Measurements from ENCODE around the gene CTDSP1. TPM values are rescaled to one million over a fixed set of nuclear protein-coding genes. Genes with fewer than 3 reads are reported as not detected.
A peak's percentile ranks its signal among the peaks of the same experiment; 100 is the strongest.

CTDSP1 gene
- total and polyA plus RNA-seq, 2 donors (not counting 1 experiment from before 2014, with no cell fraction given): 99.8 to 207 TPM

GRCh38 chr2:218405086-218405745, 5.5 kb downstream of the CTDSP1 start:
- Histone ChIP-seq H3K4me2 (replicated peaks; ENCODE audit: low read depth, low read length, poor library complexity, severe bottlenecking) (peak overlapping the region; percentile 96), H3K27ac (ENCODE audit: low read length in 2 of 2) (peak overlapping the region; percentile 55 to 78), H3K79me2 (ENCODE audit: control insufficient read depth, insufficient read depth, low read length) (peaks cover 16% of the 10 kb centered on the region), H3K36me3 (replicated peaks in 1 of 2; ENCODE audit: control extremely low read depth in 1 of 2, control insufficient read depth in 1 of 2, extremely low read depth in 1 of 2, insufficient read depth in 2 of 2, low read length in 1 of 2) (peaks cover 2 to 33% of the 10 kb centered on the region in 2 experiments), H4K20me1 (ENCODE audit: control insufficient read depth, insufficient read depth, low read length, poor library complexity, severe bottlenecking) (peaks cover 39% of the 10 kb centered on the region), H3K9me3 (ENCODE audit: control extremely low read depth in 1 of 3, control insufficient read depth in 2 of 3, insufficient read depth in 1 of 3, low read length in 2 of 3) (no peaks in the 10 kb centered on the region), H3K4me3 (ENCODE audit: control extremely low read depth in 1 of 5, extremely low read depth in 1 of 5, insufficient read depth in 1 of 5, low read depth in 2 of 5, low read length in 4 of 5) (peak overlapping the region in 2 of 5 experiments; percentile 41 to 72), H2AFZ (ENCODE audit: insufficient read depth, low read depth, low read length, poor library complexity, severe bottlenecking) (no peak overlapping the region), H3K4me1 (ENCODE audit: control insufficient read depth in 2 of 2, insufficient read depth in 2 of 2, low read length in 2 of 2) (peaks cover 34 to 54% of the 10 kb centered on the region in 2 donors), H3K9ac (ENCODE audit: low read length) (peak overlapping the region; percentile 59), H3K27me3 (replicated peaks in 1 of 4; ENCODE audit: control extremely low read depth in 1 of 4, control insufficient read depth in 3 of 4, insufficient read depth in 4 of 4, low read length in 3 of 4) (no peaks in the 10 kb centered on the region)
- intact Hi-C loops (cut with micrococcal nuclease): no loop called here
- DNase-seq (no peak), ATAC-seq (ENCODE audit: low read depth) (no peak)
- peaks cover 51% of the 10 kb centered on the region for H3K4me1 Mint-ChIP-seq
- H3K9me3 Mint-ChIP-seq (ENCODE audit: insufficient read depth): no peaks in the 10 kb centered on the region
- TF ChIP-seq EZH2 (IDR thresholded peaks at IDR 0.05; ENCODE audit: borderline replicate concordance, insufficient read depth, low read depth, low read length, poor library complexity, severe bottlenecking) (no peak), CTCF (IDR thresholded peaks at IDR 0.05) (no peak)
- ChIA-PET CTCF (interaction anchor here (0.5 to 2.1 kb wide), 4 partner anchors 8 to 114 kb away, joined by 3 to 9 read pairs (median 4); no protein-coding TSS in a partner anchor), POLR2A (interaction anchor here (0.7 to 1.2 kb wide), 2 partner anchors 9 to 132 kb away, joined by 3 to 4 read pairs; no protein-coding TSS in a partner anchor)
- H3K27me3 Mint-ChIP-seq: no peaks in the 10 kb centered on the region
- H3K27ac Mint-ChIP-seq: peak overlapping the region; percentile 89
- peak overlapping the region; percentile 88 for H3K4me3 Mint-ChIP-seq
- no CpG with 5 or more reads among the region's 8 CpGs for WGBS (ENCODE audit: insufficient coverage)

- H3K4me3 ChIP-seq (ENCODE audit: control extremely low read depth in 1 of 5, extremely low read depth in 1 of 5, insufficient read depth in 1 of 5, low read depth in 2 of 5, low read length in 4 of 5): peak overlapping the region in 4 of 5 experiments; percentile 41 to 72 (median 56)
- no peaks in the 10 kb centered on the region for H3K27me3 Mint-ChIP-seq
- WGBS (ENCODE audit: insufficient coverage): 9% methylated on average over 11 of the region's 15 CpGs
- ATAC-seq (ENCODE audit: low read depth) (no peak), DNase-seq (no peak)
- ChIA-PET POLR2A (interaction anchor here (0.7 to 1.2 kb wide), 3 partner anchors 10 to 113 kb away, joined by 3 to 5 read pairs (median 3); partner anchors contain the start of gene TMBIM1), CTCF (interaction anchor here (1.0 to 2.1 kb wide), 4 partner anchors 10 to 187 kb away, joined by 3 to 9 read pairs (median 4); no protein-coding TSS in a partner anchor)
- H3K4me1 Mint-ChIP-seq: peaks cover 51% of the 10 kb centered on the region
- peak overlapping the region; percentile 89 for H3K27ac Mint-ChIP-seq
- H4K20me1 ChIP-seq (ENCODE audit: control insufficient read depth, insufficient read depth, low read length, poor library complexity, severe bottlenecking): peaks cover 39% of the 10 kb centered on the region
- TF ChIP-seq EZH2 (IDR thresholded peaks at IDR 0.05; ENCODE audit: borderline replicate concordance, insufficient read depth, low read depth, low read length, poor library complexity, severe bottlenecking): no peak
- peak overlapping the region; percentile 55 to 78 for H3K27ac ChIP-seq (ENCODE audit: low read length in 2 of 2)
- no peaks in the 10 kb centered on the region for H3K9me3 Mint-ChIP-seq (ENCODE audit: insufficient read depth)
- peak overlapping the region; percentile 56 for H2AFZ ChIP-seq (ENCODE audit: insufficient read depth, low read depth, low read length, poor library complexity, severe bottlenecking)
- H3K27me3 ChIP-seq (replicated peaks in 1 of 4; ENCODE audit: control extremely low read depth in 1 of 4, control insufficient read depth in 3 of 4, insufficient read depth in 4 of 4, low read length in 3 of 4): no peaks in the 10 kb centered on the region
- H3K36me3 ChIP-seq (replicated peaks in 1 of 2; ENCODE audit: control extremely low read depth in 1 of 2, control insufficient read depth in 1 of 2, extremely low read depth in 1 of 2, insufficient read depth in 2 of 2, low read length in 1 of 2): peaks cover 2 to 33% of the 10 kb centered on the region in 2 experiments
- H3K4me3 Mint-ChIP-seq: peak overlapping the region; percentile 88
- H3K79me2 ChIP-seq (ENCODE audit: control insufficient read depth, insufficient read depth, low read length): peaks cover 12% of the 10 kb centered on the region
- no peaks in the 10 kb centered on the region for H3K9me3 ChIP-seq (ENCODE audit: control extremely low read depth in 1 of 3, control insufficient read depth in 2 of 3, insufficient read depth in 1 of 3, low read length in 2 of 3)
- intact Hi-C loops (cut with micrococcal nuclease): loop anchor here (1.0 to 2.0 kb wide), 6 partner anchors 9 to 491 kb away; partner anchors contain the start of genes CNOT9, TTLL4 and USP37
- peak overlapping the region; percentile 96 for H3K4me2 ChIP-seq (replicated peaks; ENCODE audit: low read depth, low read length, poor library complexity, severe bottlenecking)
- peaks cover 34 to 54% of the 10 kb centered on the region in 2 donors for H3K4me1 ChIP-seq (ENCODE audit: control insufficient read depth in 2 of 2, insufficient read depth in 2 of 2, low read length in 2 of 2)
- H3K9ac ChIP-seq (ENCODE audit: low read length): peak overlapping the region; percentile 59
Measured at GRCh38 chr2:218405746-218406208, 6.1 kb downstream of the CTDSP1 start.

Data from B cell (primary cell).